Keratinocyte (primary cell): ENCODE results near the gene TBCA. TPM values are rescaled to one million over a fixed set of nuclear protein-coding genes. Genes with fewer than 3 reads are reported as not detected.

Experiments
- DNase-seq: peaks from one replicate; pipeline ENCODE4 v3.0.0-alpha.2; 2011; ENCODE audit warnings: low read depth, missing footprints, low spot score
- FAIRE-seq: peaks from 2 replicates; lab custom pipeline; 2011; peaks lifted over from hg19 to GRCh38; lab: Jason Lieb, UNC
- H2AFZ ChIP-seq: 2 replicates; pipeline ENCODE4 v1.6.0; 2012; ENCODE audit warnings: low read length, control low read depth, inconsistent platforms; ENCODE audit not compliant: control insufficient read depth
- H3K27ac ChIP-seq: 2 replicates; pipeline ENCODE4 v1.5.1; 2011; ENCODE audit warnings: low read length; ENCODE audit not compliant: control insufficient read depth, insufficient read depth
- H3K27me3 ChIP-seq: 3 replicates; pipeline ENCODE4 v1.6.0; 2011; ENCODE audit warnings: low read length; ENCODE audit not compliant: control insufficient read depth, insufficient read depth; ENCODE audit errors: extremely low read depth
- H3K36me3 ChIP-seq, 2 experiments: 2 replicates in 1 of 2; 3 replicates in 1 of 2; pipeline ENCODE4 v1.5.1; 2011; ENCODE audit warnings: low read length in 2 of 2, mild to moderate bottlenecking in 1 of 2; ENCODE audit not compliant: control insufficient read depth in 2 of 2, insufficient read depth in 2 of 2; ENCODE audit errors: extremely low read depth in 1 of 2
- H3K4me1 ChIP-seq: 3 replicates; pipeline ENCODE4 v1.5.1; 2011; ENCODE audit warnings: low read length; ENCODE audit not compliant: control insufficient read depth, insufficient read depth; ENCODE audit errors: extremely low read depth
- H3K4me2 ChIP-seq: 3 replicates; pipeline ENCODE4 v1.6.0; 2011; ENCODE audit warnings: low read depth, low read length; ENCODE audit not compliant: control insufficient read depth, insufficient read depth; ENCODE audit errors: extremely low read depth
- H3K4me3 ChIP-seq, 3 experiments: fragments of 200-600 bp in 1 of 3; sonication (generic) in 1 of 3; 2 replicates in 2 of 3; 3 replicates in 1 of 3; pipeline ENCODE4 v1.5.1; 2011 to 2016; ENCODE audit warnings: low read length in 3 of 3, mild to moderate bottlenecking in 3 of 3, control low read depth in 2 of 3, inconsistent platforms in 1 of 3, low read depth in 1 of 3, mixed read lengths in 1 of 3, mixed run types in 1 of 3, moderate library complexity in 1 of 3; ENCODE audit not compliant: control insufficient read depth in 2 of 3, insufficient read depth in 2 of 3; ENCODE audit errors: extremely low read depth in 1 of 3
- H3K79me2 ChIP-seq: 2 replicates; pipeline ENCODE4 v1.6.0; 2012; ENCODE audit warnings: low read length; ENCODE audit not compliant: control insufficient read depth, insufficient read depth
- H3K9ac ChIP-seq: 3 replicates; pipeline ENCODE4 v1.6.0; 2011; ENCODE audit warnings: low read length; ENCODE audit not compliant: control insufficient read depth, insufficient read depth; ENCODE audit errors: extremely low read depth
- H3K9me1 ChIP-seq: 3 replicates; pipeline ENCODE4 v1.6.0; 2011; ENCODE audit warnings: low read length; ENCODE audit not compliant: control insufficient read depth, insufficient read depth; ENCODE audit errors: extremely low read depth
- H3K9me3 ChIP-seq: 2 replicates; pipeline ENCODE4 v1.5.1; 2012; ENCODE audit warnings: low read depth, low read length; ENCODE audit not compliant: control insufficient read depth
- H4K20me1 ChIP-seq: 3 replicates; pipeline ENCODE4 v1.6.0; 2011; ENCODE audit warnings: low read length; ENCODE audit not compliant: control insufficient read depth, insufficient read depth; ENCODE audit errors: extremely low read depth
- EZH2 ChIP-seq: IDR thresholded peaks from one replicate; pipeline ENCODE4 v1.6.1; 2012; ENCODE audit warnings: inconsistent platforms, mild to moderate bottlenecking, low read length, moderate library complexity
- dilution Hi-C: fragments of 300-500 bp; cut with MboI; formaldehyde crosslinking; loops from one replicate; pipeline ENCODE4 v1.7.0; 2020; ENCODE audit warnings: low sequenced_read_pairs; ENCODE audit not compliant: extremely low pct_ligation_motif_present
- polyA plus RNA-seq, 5 experiments: library from polyadenylated mRNA; depleted of rRNA in 3 of 5; stranded (reverse) in 3 of 5; stranded (forward) in 1 of 5; unstranded in 1 of 5; fragments of >200 nt; gene quantifications; 1 replicate in 1 of 5; 2 replicates in 3 of 5; 3 replicates in 1 of 5; pipeline versions ENCODE4 v1.2.1 to v1.2.3, GENCODE V29; 2011 to 2012; ENCODE audit warnings: missing spikeins in 2 of 5, low read depth in 1 of 5, low replicate concordance in 1 of 5
- TF ChIP-seq, protein P1 (sequence below), 3 experiments: IDR thresholded peaks in 1 of 3; conservative IDR thresholded peaks in 1 of 3; optimal IDR thresholded peaks in 1 of 3; 2 replicates in 2 of 3; 3 replicates in 1 of 3; pipeline versions ENCODE3 to v1.5.1; 2011; ENCODE audit warnings: low read length in 3 of 3, mild to moderate bottlenecking in 3 of 3, moderate library complexity in 2 of 3, control low read depth in 1 of 3, inconsistent platforms in 1 of 3; ENCODE audit not compliant: insufficient read depth in 2 of 3; ENCODE audit errors: extremely low read depth in 1 of 3

Gene TBCA
- polyA plus RNA-seq, 1 donor (not counting 4 experiments of a cell fraction or from before 2014, with no cell fraction given): 225 TPM

DNA sequence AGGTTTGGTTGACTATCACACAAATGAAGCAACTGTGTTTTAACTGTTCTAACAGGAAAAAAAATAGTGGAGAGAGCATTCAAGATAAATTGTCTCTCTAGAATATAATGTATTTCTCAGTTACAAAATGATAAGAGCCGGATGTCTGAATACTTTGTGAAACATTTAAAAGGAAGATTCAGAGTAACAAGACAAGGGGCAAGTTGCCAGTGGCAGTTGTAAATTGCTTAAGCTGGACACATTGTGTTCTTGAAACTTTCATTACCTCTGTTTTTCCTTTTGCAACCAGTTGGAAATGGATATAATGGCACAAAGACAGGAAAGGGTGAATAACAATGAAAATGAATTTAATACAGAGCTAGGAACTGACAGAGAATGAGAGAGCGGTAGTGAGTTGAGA, 15.2 kb upstream of the TBCA start:
- Histone ChIP-seq H3K4me1 (no peaks in the 10 kb centered on the region), H3K27ac (no peak overlapping the region), H3K9ac (no peak overlapping the region), H3K4me3 (no peak overlapping the region), H3K9me1 (no peaks in the 10 kb centered on the region), H4K20me1 (no peaks in the 10 kb centered on the region), H2AFZ (no peak overlapping the region), H3K9me3 (no peaks in the 10 kb centered on the region), H3K4me2 (no peak overlapping the region), H3K36me3 (no peaks in the 10 kb centered on the region), H3K27me3 (peaks cover 8% of the 10 kb centered on the region), H3K79me2 (no peaks in the 10 kb centered on the region)
- DNase-seq (no peak), FAIRE-seq (no peak)
- TF ChIP-seq, protein P1, sequence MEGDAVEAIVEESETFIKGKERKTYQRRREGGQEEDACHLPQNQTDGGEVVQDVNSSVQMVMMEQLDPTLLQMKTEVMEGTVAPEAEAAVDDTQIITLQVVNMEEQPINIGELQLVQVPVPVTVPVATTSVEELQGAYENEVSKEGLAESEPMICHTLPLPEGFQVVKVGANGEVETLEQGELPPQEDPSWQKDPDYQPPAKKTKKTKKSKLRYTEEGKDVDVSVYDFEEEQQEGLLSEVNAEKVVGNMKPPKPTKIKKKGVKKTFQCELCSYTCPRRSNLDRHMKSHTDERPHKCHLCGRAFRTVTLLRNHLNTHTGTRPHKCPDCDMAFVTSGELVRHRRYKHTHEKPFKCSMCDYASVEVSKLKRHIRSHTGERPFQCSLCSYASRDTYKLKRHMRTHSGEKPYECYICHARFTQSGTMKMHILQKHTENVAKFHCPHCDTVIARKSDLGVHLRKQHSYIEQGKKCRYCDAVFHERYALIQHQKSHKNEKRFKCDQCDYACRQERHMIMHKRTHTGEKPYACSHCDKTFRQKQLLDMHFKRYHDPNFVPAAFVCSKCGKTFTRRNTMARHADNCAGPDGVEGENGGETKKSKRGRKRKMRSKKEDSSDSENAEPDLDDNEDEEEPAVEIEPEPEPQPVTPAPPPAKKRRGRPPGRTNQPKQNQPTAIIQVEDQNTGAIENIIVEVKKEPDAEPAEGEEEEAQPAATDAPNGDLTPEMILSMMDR (optimal IDR thresholded peaks at IDR 0.05 in 1 of 3, IDR thresholded peaks at IDR 0.05 in 1 of 3, conservative IDR thresholded peaks at IDR 0.05 in 1 of 3; ENCODE audit: extremely low read depth in 1 of 3, insufficient read depth in 2 of 3, low read length in 3 of 3): no peak
- TF ChIP-seq EZH2: no peak
- dilution Hi-C loops: no loop called here

DNA sequence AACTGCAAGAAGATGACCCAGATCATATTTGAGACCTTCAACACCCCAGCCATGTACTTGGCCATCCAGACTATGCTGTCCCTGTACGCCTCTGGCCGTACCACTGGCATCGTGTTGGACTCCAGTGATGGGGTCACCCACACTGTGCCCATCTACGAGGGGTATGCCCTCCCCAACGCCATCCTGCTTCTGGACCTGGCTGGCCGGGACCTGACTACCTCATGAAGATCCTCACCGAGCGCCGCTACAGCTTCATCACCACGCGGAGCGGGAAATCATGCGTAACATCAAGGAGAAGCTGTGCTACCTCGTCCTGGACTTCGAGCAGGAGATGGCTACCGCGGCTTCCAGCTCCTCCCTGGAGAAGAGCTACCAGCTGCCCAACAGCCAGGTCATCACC, 9.1 kb upstream of the TBCA start:
- no peaks in the 10 kb centered on the region for H3K27me3 ChIP-seq
- H3K9ac ChIP-seq: no peak overlapping the region
- no peak for DNase-seq
- no peak overlapping the region for H3K4me2 ChIP-seq
- no peak overlapping the region for H3K4me3 ChIP-seq
- dilution Hi-C loops: no loop called here
- H2AFZ ChIP-seq: no peak overlapping the region
- no peaks in the 10 kb centered on the region for H3K36me3 ChIP-seq
- no peaks in the 10 kb centered on the region for H3K4me1 ChIP-seq
- FAIRE-seq: no peak
- TF ChIP-seq, protein P1 (optimal IDR thresholded peaks at IDR 0.05 in 1 of 3, IDR thresholded peaks at IDR 0.05 in 1 of 3, conservative IDR thresholded peaks at IDR 0.05 in 1 of 3; ENCODE audit: extremely low read depth in 1 of 3, insufficient read depth in 2 of 3, low read length in 3 of 3): no peak
- TF ChIP-seq EZH2: no peak
- H3K27ac ChIP-seq: no peak overlapping the region
- no peaks in the 10 kb centered on the region for H4K20me1 ChIP-seq
- no peaks in the 10 kb centered on the region for H3K79me2 ChIP-seq
- H3K9me3 ChIP-seq: no peaks in the 10 kb centered on the region
- no peaks in the 10 kb centered on the region for H3K9me1 ChIP-seq
